HG03066 (cell line): ENCODE results near the gene SGF29.
"Not testable (repeated sequence)": the region's sequence is repeated elsewhere in the genome, so short reads cannot be mapped to it uniquely, and the experiment has no call there.

Source experiments
- ATAC-seq: cut with Tn5 transposase; IDR thresholded peaks from one replicate; pipeline ENCODE4 v1.9.1; 2021; ENCODE audit warnings: low read depth; ENCODE audit not compliant: unreplicated experiment

SGF29 gene

DNA sequence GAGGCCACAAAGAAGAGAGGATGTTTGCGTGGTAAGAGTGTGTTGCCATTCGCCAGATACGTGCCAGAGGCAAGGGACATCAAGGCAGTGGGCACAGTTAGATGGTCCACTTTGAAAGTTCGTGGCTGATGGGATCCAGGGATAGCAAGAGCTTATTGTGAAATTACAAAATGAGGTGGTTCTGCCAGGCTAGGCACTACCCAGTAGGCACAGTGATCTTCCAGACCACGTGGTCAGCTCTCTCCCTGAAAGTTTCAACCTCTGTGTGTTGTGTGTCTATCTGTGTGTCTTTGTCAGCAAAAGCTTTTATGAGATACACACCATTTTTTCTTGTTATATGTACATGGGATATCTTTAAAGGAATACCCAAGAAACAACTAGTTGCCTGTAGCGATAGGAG lies 9.5 kb downstream of the SGF29 start:
- ATAC-seq, result no peak

- not testable (repeated sequence) for ATAC-seq
Measured at GRCh38 chr16:28566233-28566925, 12.7 kb downstream of the SGF29 start.

DNA sequence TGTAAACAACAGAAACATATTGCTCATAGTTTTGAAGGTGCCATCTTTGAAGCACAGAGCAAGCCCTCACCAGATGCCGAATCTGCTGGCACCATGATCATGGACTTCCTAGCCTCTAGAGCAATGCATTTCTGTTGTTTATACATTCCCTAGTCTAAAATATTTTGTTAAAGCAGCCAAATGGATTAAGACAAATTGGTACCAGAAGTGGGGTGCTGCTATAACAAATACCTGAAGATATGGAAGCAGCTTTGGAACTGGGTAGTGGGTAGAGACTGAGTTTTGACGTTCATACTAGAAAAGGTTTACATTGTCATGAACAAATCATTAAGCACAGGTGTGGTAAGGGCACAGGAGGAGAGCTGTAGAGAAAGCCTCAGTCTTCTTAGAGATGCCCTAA lies 13.6 kb downstream of the SGF29 start:
- no peak for ATAC-seq

GRCh38 chr16:28569021-28569420 lies 15.3 kb downstream of the SGF29 start:
- ATAC-seq, result no peak

- no peak for ATAC-seq
Measured at GRCh38 chr16:28569968-28570752, 16.4 kb downstream of the SGF29 start.

GRCh38 chr16:28572696-28573510 lies 19.2 kb downstream of the SGF29 start:
- no peak for ATAC-seq

- ATAC-seq, result no peak
Measured at GRCh38 chr16:28573738-28574718, 20.3 kb downstream of the SGF29 start.

GRCh38 chr16:28574925-28575324 lies 21.2 kb downstream of the SGF29 start:
- no peak for ATAC-seq

DNA sequence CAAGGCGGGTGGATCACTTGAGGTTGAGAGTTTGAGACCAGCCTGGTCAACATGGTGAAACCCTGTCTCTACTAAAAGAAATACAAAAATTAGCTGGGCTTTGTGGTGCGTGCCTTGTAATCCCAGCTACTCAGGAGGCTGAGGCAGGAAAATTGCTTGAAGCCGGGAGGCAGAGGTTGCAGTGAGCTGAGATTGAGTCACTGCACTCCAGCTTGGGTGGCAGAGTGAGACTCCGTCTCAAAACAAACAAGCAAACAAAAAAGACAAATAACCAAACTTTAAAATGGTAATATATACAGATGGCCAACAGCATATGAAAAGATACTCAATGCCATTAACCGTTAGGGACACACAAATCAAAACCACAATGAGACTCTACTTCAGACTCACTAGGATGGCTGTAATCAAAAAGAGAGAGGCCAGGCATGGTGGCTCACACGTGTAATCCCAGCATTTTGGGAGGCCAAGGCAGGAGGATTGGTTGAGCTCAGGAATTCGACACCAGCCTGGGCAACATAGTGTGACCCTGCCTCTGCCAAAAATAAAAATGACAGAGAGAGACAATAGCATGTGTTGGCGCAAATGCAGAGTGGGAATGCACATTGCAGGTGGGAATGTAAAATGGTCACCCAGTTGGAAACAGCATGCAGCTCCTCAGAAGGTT lies 21.9 kb downstream of the SGF29 start:
- no peak for ATAC-seq

DNA sequence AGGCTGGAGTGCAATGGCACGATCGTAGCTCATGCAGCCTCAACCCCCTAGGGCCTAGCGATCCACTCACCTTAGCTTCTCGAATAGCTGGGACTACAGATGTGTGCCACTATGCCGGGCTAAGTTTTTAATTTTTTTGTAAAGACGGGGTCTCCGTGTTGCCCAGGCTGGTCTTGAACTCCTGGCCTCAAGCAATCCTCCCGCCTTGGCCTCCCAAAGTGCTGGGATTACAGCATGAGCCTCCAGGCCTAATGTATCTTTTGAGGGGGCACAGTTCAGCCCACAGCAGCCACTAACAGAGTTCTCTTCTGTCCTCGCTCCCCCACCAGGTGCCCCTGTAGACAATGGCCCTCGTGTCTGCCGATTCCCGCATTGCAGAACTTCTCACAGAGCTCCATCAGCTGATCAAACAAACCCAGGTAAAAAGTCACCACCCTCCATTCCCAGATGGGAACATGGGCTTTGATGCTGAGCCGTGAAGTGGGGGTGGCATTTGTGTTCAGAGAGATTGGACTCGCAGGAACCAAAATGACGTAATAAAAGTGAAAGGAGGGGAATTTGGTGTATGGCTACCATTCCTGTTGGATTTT lies 27.1 kb downstream of the SGF29 start:
- no peak for ATAC-seq

DNA sequence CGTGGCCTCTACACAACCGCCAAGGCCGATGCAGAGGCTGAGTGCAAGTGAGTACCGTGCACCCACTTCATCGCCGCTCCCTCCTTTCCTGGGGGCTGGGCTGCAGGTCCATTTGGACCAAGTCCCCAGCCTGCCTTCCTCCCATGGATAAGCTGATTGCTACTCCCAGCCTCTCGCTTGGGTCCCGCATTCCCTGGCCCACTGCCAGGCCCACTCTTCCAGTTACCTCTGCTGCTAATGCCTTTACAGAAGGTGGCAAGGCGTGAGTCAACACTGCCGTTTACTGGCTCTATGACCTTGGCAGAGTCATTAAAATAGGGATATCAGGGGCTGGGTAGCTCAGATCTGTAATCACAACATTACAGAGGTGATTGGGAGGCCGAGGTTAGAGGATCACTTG lies 32.0 kb downstream of the SGF29 start:
- no peak for ATAC-seq

DNA sequence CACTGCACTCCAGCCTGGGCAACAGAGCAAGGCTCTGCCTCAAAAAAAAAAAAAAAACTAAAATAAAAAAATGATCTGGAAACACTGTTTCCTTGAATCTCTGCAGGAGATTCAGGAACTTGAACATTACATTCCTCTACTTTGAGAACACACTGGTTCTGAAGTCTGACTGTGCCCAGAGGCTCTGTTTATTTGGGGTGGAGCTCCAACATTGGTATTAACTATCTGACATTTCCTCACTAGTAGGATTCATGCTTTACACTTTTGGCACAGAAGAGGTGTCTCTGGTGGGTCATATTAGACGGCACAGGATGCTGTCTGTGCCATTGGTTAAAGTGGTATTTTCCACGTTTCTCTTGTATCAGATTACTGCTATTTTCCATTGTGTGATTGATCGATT lies 32.7 kb downstream of the SGF29 start:
- ATAC-seq, result no peak

- no peak for ATAC-seq
Measured at GRCh38 chr16:28587386-28587785, 33.7 kb downstream of the SGF29 start.

- ATAC-seq, result no peak
Measured at GRCh38 chr16:28589069-28589468, 35.3 kb downstream of the SGF29 start.

DNA sequence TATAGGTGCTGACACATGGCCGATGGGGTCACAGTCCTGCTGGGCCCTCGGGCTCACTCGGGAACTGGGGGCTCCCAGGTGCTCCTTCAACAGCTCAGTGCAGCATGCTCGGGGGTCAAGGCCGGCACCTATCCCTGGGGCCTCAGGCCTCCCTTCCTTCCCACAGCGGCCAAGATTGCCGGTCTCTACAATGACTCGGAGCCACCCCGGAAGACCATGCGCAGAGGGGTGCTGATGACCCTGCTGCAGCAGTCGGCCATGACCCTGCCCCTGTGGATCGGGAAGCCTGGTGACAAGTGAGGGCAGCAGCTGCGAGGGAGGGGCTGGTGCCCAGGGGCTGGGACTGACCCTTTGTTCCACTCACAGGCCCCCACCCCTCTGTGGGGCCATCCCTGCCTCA lies 36.2 kb downstream of the SGF29 start:
- ATAC-seq, result no peak

GRCh38 chr16:28590384-28591340 lies 36.9 kb downstream of the SGF29 start:
- ATAC-seq, result no peak

- ATAC-seq, result no peak
Measured at GRCh38 chr16:28591355-28591754, 37.6 kb downstream of the SGF29 start.

DNA sequence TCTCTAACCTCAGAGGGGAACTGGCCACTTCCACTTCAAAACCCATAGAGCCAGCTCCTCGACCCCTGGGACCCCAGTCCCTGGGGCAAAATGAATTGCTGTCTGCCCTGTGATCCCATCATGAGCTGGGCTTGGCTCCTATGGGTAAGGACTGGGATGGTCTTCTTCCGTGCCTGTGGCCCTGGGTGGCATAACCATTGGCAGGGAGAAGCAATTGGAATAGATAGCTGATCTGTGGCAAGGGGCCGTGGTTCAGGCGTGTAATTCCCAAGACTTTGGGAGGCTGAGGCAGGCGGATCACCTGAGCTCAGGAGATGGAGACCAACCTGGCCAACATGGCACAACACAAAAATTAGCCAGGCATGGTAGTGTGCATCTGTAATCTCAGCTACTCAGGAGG lies 38.8 kb downstream of the SGF29 start:
- no peak for ATAC-seq
